Bronchial smooth muscle cell (primary cell): ENCODE data around the gene HHIPL2. TPM values are rescaled to one million over a fixed set of nuclear protein-coding genes. Genes with fewer than 3 reads are reported as not detected.

ENCODE experiments used
- total RNA-seq: library from RNA; depleted of rRNA; stranded (reverse); fragments of >200 nt; gene quantifications from 2 replicates; pipeline ENCODE4 v1.2.1, GENCODE V29; 2014

Gene HHIPL2
- 0.95 and 2.1 TPM in 2 replicates for total RNA-seq

GRCh38 chr1:222547944-222548671 lies at the start of gene HHIPL2:
TSS of gene HHIPL2 (minus strand) at chr1:222548104. CDS start at chr1:222548044, 60 bp downstream.

GRCh38 chr1:222589462-222590302 lies 41.8 kb upstream of the HHIPL2 start, which contains the start of gene TAF1A:
TSS of gene TAF1A (minus strand) at chr1:222589933.

Other genes with a start within 250 kb of the HHIPL2 start
- gene TAF1A, start 41.8 kb upstream of the HHIPL2 start, total RNA-seq: 6.3 and 7.1 TPM in 2 replicates
- gene MIA3, start 70.0 kb upstream of the HHIPL2 start, total RNA-seq: 42.1 and 42.2 TPM in 2 replicates
- gene AIDA, start 164.4 kb upstream of the HHIPL2 start, total RNA-seq: 38.6 and 47.6 TPM in 2 replicates
- 15.9 and 29.9 TPM in 2 replicates for gene BROX, start 164.5 kb upstream of the HHIPL2 start, total RNA-seq
- not detected in 2 replicates for gene FAM177B, start 189.1 kb upstream of the HHIPL2 start, total RNA-seq